GM12872 (cell line): ENCODE results near the gene SLC22A23.

Source experiments
- CTCF ChIP-seq: IDR thresholded peaks from 3 replicates; pipeline ENCODE4 v1.5.1; 2011; ENCODE audit warnings: low read depth, mild to moderate bottlenecking, low read length, moderate library complexity; ENCODE audit not compliant: insufficient read depth

SLC22A23 gene, protein sequence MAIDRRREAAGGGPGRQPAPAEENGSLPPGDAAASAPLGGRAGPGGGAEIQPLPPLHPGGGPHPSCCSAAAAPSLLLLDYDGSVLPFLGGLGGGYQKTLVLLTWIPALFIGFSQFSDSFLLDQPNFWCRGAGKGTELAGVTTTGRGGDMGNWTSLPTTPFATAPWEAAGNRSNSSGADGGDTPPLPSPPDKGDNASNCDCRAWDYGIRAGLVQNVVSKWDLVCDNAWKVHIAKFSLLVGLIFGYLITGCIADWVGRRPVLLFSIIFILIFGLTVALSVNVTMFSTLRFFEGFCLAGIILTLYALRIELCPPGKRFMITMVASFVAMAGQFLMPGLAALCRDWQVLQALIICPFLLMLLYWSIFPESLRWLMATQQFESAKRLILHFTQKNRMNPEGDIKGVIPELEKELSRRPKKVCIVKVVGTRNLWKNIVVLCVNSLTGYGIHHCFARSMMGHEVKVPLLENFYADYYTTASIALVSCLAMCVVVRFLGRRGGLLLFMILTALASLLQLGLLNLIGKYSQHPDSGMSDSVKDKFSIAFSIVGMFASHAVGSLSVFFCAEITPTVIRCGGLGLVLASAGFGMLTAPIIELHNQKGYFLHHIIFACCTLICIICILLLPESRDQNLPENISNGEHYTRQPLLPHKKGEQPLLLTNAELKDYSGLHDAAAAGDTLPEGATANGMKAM

DNA sequence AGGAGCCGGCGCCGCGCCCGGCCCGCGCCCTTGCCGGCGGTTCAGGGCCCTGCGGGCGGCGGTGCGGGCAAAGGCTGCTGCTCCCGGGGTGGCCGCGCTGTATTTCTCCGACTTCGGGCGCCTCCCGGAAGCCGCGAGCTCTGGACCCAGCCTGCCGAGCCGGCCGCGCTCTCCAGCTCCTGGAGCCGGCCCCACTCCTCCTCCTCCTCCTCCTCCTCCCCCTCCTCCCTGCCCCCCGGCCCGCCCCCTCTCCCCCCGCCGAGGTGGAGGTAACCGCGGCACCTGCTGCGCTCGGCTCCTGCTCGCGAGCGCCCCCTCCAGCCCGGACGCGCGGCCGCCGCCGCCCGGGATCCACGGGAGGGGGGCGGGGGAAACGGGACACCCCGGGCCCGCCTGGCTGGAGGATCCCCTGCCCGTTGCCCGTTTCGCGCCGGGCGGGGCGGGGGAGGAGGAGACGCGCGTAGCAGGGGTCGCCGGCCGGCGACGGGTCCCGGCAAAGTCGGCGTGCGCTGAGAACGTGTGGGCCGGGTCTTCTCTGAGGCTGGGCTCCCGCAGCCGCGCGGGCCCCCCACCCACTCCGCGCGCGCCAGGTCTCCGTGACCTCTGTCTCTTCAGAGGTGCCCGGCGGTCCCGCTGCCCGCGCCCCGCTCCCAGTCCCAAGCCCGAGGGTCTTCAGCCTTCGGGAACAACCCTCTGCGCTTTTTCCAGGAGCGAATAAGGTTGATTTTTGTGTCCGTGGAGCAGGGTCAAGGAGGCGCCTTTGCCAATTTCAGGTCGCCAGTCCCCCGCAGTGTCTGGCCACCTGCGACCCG is at the start of gene SLC22A23:
Gene SLC22A23, minus strand, starts transcription at position 153 of the 812 bp plus-strand sequence. CDS start 491 bp downstream, outside the sequence.
- peak; percentile 56; the same call in 2 of the 3 replicates for TF ChIP-seq CTCF

DNA sequence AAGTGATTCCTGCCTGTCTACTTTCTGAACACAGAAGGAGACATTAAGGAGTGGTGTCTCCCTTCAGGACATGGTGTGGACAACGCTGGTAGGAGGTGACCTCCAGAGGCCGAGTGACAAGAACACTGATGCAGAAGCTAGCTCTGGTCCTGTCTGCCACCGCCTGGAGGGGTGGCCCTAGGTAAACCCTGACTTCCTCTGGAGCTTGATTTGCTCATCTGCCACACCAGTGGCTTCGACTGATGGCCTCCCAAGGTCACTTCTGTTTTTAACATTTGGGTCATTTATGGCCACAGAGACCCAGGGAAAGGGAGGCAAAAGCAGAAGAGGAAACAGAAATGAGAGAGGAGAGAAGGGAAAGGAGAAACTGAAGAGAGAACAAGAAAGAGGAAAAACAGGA is 49.4 kb upstream of the SLC22A23 start:
- no peak for TF ChIP-seq CTCF

- TF ChIP-seq CTCF: no peak
Observed at GRCh38 chr6:3504938-3505805, 48.3 kb upstream of the SLC22A23 start.

DNA sequence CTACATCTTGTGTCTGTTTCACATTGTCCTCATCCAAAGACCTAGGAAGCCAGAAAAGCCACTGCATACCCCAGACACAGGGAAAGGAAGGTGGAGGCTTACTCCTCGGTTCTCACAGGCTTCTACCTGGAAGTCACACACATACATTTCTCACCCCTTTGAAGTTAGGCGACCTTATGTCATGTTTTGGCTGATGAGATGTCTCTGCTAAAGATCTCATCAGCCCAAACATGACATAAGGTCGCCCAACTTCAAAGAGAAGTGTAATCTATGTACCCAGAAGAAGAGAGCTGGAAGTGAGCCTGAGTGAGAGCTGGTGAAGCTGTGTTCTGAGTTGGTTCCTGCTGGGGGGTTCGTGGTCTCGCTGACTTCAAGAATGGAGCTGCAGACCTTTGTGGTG is 47.5 kb upstream of the SLC22A23 start:
- TF ChIP-seq CTCF: no peak

DNA sequence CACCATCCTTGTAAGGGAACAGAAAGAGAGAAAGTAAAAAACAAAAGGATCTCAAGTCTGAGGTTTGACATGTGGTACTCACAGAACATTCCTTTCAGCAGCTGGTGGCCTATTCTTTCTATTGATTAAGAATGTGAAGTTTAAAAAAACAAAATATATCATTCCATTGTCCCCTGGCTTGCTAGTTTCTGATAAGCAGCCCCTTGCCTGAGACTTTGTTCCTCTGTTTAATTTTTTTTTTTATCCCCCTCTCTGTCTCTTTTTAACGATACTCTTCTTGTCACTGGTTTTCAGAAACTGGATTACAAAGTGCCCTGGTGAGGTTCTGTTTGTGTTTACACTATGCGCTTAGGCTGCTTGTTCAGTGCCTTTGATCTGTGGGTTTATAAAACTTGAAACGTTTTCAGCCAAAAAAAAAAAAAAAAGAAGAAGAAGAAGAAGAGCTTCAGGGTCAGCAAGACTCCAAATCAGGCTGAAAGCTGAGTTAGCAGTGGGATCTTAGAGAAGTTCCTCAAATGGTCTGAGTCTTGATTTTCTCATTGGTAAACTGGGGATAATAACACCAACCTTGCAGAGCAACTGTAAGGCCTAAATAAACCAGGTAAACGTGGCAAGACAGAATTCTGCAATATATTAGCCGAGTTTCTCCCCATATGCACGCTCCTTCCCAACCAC is 45.1 kb upstream of the SLC22A23 start:
- TF ChIP-seq CTCF: no peak

DNA sequence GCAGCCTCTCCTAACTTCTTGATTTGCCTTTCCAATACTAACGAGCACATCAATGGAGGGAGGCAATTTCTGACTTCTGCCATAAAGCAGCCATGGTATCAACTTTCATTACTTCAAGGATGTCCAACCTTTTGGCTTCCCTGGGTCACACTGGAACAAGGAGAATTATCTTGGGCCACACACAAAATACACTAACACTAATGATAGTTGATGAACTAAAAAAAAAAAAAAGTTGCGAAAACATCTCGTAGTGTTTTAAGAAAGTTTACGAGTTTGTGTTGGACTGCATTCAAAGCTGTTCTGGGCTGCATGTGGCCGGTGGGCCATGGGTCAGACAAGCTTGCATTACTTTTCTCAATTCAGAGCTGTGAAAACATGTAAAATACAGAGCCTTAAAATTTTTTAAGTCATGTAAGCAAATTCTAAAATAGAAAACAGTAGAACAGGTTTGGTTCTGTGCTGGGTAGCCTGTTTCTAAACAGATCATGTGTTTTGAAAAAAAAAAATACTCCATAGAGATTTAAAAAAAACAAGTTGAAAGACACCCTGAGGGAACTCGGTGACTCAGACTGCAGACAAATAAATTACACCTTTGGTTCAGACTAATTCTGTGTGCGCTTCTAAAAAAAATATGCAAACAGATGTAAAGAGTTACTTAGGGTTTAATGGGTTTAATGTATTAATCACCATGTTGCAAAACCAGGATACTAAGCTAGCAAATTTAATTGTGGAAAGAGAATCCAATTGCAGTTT is 43.6 kb upstream of the SLC22A23 start:
- TF ChIP-seq CTCF: no peak
